ENCODE results near the gene VGLL4. TPM values are rescaled to one million over a fixed set of nuclear protein-coding genes. Genes with fewer than 3 reads are reported as not detected.

VGLL4 gene
- total RNA-seq, 6 donors from 2014 or later = 46.5 to 93.6 (median 60.1) TPM

- H3K9me3 ChIP-seq = peaks cover 0 to 12% (median 0%) of the 10 kb centered on the region in 4 donors
- no peaks in the 10 kb centered on the region for H3K27me3 ChIP-seq
- WGBS, 2 donors = 88 to 90% methylated on average over 9 of the region's 9 CpGs
- peaks cover 0 to 34% (median 14%) of the 10 kb centered on the region in 4 donors for H3K4me1 ChIP-seq
- DNase-seq (no peak), ATAC-seq (ENCODE audit: low FRiP score in 2 of 2) (no peak)
- H3K36me3 ChIP-seq = no peaks in the 10 kb centered on the region
- TF ChIP-seq POLR2A (IDR thresholded peaks at IDR 0.05) (no peak), CTCF (IDR thresholded peaks at IDR 0.05) (no peak), EP300 (IDR thresholded peaks at IDR 0.05) (no peak), POLR2AphosphoS5 (IDR thresholded peaks at IDR 0.05) (no peak)
- H3K4me3 ChIP-seq = no peak overlapping the region
- H3K27ac ChIP-seq = no peak overlapping the region
Measured at GRCh38 chr3:11546657-11547302, 96.9 kb downstream of the VGLL4 start.

GRCh38 chr3:11545186-11545851 lies 98.4 kb downstream of the VGLL4 start:
- 76 to 79% methylated on average over 12 to 16 of the region's 16 CpGs for WGBS, 2 donors
- no peak for TF ChIP-seq POLR2AphosphoS5 (IDR thresholded peaks at IDR 0.05)
- no peak for TF ChIP-seq CTCF (IDR thresholded peaks at IDR 0.05)
- no peak for TF ChIP-seq EP300 (IDR thresholded peaks at IDR 0.05)
- TF ChIP-seq POLR2A (IDR thresholded peaks at IDR 0.05) = no peak
- Histone ChIP-seq H3K27ac (peak overlapping the region in 1 of 4 donors; percentile 52), H3K36me3 (no peaks in the 10 kb centered on the region), H3K27me3 (no peaks in the 10 kb centered on the region), H3K4me1 (peaks cover 0 to 28% (median 14%) of the 10 kb centered on the region in 4 donors), H3K4me3 (no peak overlapping the region), H3K9me3 (peaks cover 0 to 12% (median 0%) of the 10 kb centered on the region in 4 donors)
- DNase-seq (peak in 1 of 2 donors; percentile 54), ATAC-seq (ENCODE audit: low FRiP score in 2 of 2) (peak in 1 of 2 donors; percentile 22)

GRCh38 chr3:11544412-11545181 lies 99.1 kb downstream of the VGLL4 start:
- DNase-seq (peak; percentile 51 to 68), ATAC-seq (ENCODE audit: low FRiP score in 2 of 2) (peak in 1 of 2 donors; percentile 51)
- WGBS, 2 donors = 71 to 76% methylated on average over 13 to 17 of the region's 17 CpGs

GRCh38 chr3:11543948-11544387 lies 99.7 kb downstream of the VGLL4 start:
- DNase-seq (no peak), ATAC-seq (ENCODE audit: low FRiP score in 2 of 2) (no peak)
- Histone ChIP-seq H3K9me3 (peaks cover 0 to 12% (median 0%) of the 10 kb centered on the region in 4 donors), H3K4me3 (no peak overlapping the region), H3K27ac (peak overlapping the region in 1 of 4 donors; percentile 35), H3K27me3 (no peaks in the 10 kb centered on the region), H3K4me1 (peaks cover 0 to 27% (median 13%) of the 10 kb centered on the region in 4 donors), H3K36me3 (no peaks in the 10 kb centered on the region)
- TF ChIP-seq POLR2AphosphoS5 (IDR thresholded peaks at IDR 0.05) (no peak), CTCF (IDR thresholded peaks at IDR 0.05) (no peak), EP300 (IDR thresholded peaks at IDR 0.05) (no peak), POLR2A (IDR thresholded peaks at IDR 0.05) (no peak)
- 84 to 93% methylated on average over 2 to 5 of the region's 6 CpGs for WGBS, 2 donors

More at GRCh38 chr3:11544412-11545181, 99.1 kb downstream of the VGLL4 start:
- Histone ChIP-seq H3K27ac (peak overlapping the region in 1 of 4 donors; percentile 35), H3K36me3 (no peaks in the 10 kb centered on the region), H3K4me1 (peaks cover 0 to 28% (median 14%) of the 10 kb centered on the region in 4 donors), H3K9me3 (peaks cover 0 to 12% (median 0%) of the 10 kb centered on the region in 4 donors), H3K4me3 (no peak overlapping the region), H3K27me3 (no peaks in the 10 kb centered on the region)
- TF ChIP-seq POLR2A (IDR thresholded peaks at IDR 0.05) (no peak), EP300 (IDR thresholded peaks at IDR 0.05) (no peak)
